CD4-positive, alpha-beta T cell (primary cell): Measurements from ENCODE around the gene CDK6. TPM values are rescaled to one million over a fixed set of nuclear protein-coding genes. Genes with fewer than 3 reads are reported as not detected.

Experiments
- ATAC-seq: fragments of 200-7000 bp; cut with Tn5 transposase; one replicate; pipeline ENCODE4 v1.10.0; 2022; ENCODE audit warnings: mild to moderate bottlenecking; ENCODE audit not compliant: poor library complexity
- CTCF ChIA-PET: fragments of 350-600 bp; sonication (Branson Sonifier 250); formaldehyde crosslinking; loops from one replicate; lab custom pipeline; 2021; ENCODE audit warnings: antibody characterized with exemption, inconsistent platforms; lab: Charles Lee
- POLR2A ChIA-PET: fragments of 350-600 bp; sonication (Branson Sonifier 250); formaldehyde crosslinking; loops from one replicate; lab custom pipeline; 2021; ENCODE audit warnings: antibody characterized with exemption, inconsistent platforms; lab: Charles Lee
- DNase-seq, 14 experiments: peaks; one replicate each; pipeline ENCODE4 v3.0.0-alpha.2; 2013 to 2020; ENCODE audit warnings: mixed read lengths in 2 of 14
- H3K27ac ChIP-seq, 2 donors: one replicate each; pipeline versions ENCODE4 v1.5.1 to v1.7.0; 2013; ENCODE audit warnings: low read length in 2 of 2, low read depth in 1 of 2, mild to moderate bottlenecking in 1 of 2
- H3K27me3 ChIP-seq, 2 experiments: 1 replicate in 1 of 2; 2 replicates in 1 of 2; pipeline versions ENCODE4 v1.6.1 to v1.7.0; 2013; ENCODE audit warnings: low read length in 2 of 2, control low read depth in 1 of 2, mild to moderate bottlenecking in 1 of 2, moderate library complexity in 1 of 2; ENCODE audit not compliant: insufficient read depth in 2 of 2, control insufficient read depth in 1 of 2
- H3K36me3 ChIP-seq: one replicate; pipeline ENCODE4 v1.6.1; 2013; ENCODE audit warnings: low read length, control low read depth; ENCODE audit not compliant: insufficient read depth
- H3K4me1 ChIP-seq: one replicate; pipeline ENCODE4 v1.6.1; 2013; ENCODE audit warnings: low read length, control low read depth; ENCODE audit not compliant: insufficient read depth
- H3K4me3 ChIP-seq: one replicate; pipeline ENCODE4 v1.5.1; 2013; ENCODE audit warnings: mild to moderate bottlenecking, low read length, moderate library complexity
- H3K9me3 ChIP-seq, 2 experiments: 1 replicate in 1 of 2; 2 replicates in 1 of 2; pipeline versions ENCODE4 v1.6.1 to v1.7.0; 2013; ENCODE audit warnings: low read length in 2 of 2, mild to moderate bottlenecking in 2 of 2, control low read depth in 1 of 2, moderate library complexity in 1 of 2; ENCODE audit not compliant: control insufficient read depth in 1 of 2, insufficient read depth in 1 of 2
- H3K27ac Mint-ChIP-seq: one replicate; pipeline ENCODE4 v1.8.0; 2020; ENCODE audit warnings: mixed read lengths
- H3K27me3 Mint-ChIP-seq: one replicate; pipeline ENCODE4 v1.8.0; 2021; ENCODE audit warnings: mixed read lengths
- H3K36me3 Mint-ChIP-seq: one replicate; pipeline ENCODE4 v1.8.0; 2021; ENCODE audit warnings: low read depth, mixed read lengths
- H3K4me1 Mint-ChIP-seq: one replicate; pipeline ENCODE4 v1.8.0; 2021; ENCODE audit warnings: low read depth, mixed read lengths
- H3K4me3 Mint-ChIP-seq: one replicate; pipeline ENCODE4 v1.8.0; 2020; ENCODE audit warnings: mild to moderate bottlenecking, mixed read lengths
- H3K9me3 Mint-ChIP-seq: one replicate; pipeline ENCODE4 v1.8.0; 2020; ENCODE audit warnings: mixed read lengths
- intact Hi-C, 2 experiments: fragments of 100-400 bp; cut with DNase I in 1 of 2; cut with micrococcal nuclease in 1 of 2; formaldehyde crosslinking; loops; one replicate each; pipeline versions ENCODE4 v1.15.1 to v1.9.0; 2023 to 2025; cut with DNase I, micrococcal nuclease
- total RNA-seq, 174 experiments: library from RNA in 2 of 174; stranded (reverse) in 2 of 174; gene quantifications; one replicate each; pipeline ENCODE4 v1.2.3 and lab custom pipeline; 2021 to 2026
- TF ChIP-seq, protein P1 (sequence below): fragments of 200-600 bp; IDR thresholded peaks from one replicate; pipeline ENCODE4 v1.8.0; 2022; ENCODE audit warnings: antibody characterized with exemption, mild to moderate bottlenecking

The CDK6 gene
- total RNA-seq, 2 experiments from 2014 or later = 13.0 to 13.7 TPM

DNA sequence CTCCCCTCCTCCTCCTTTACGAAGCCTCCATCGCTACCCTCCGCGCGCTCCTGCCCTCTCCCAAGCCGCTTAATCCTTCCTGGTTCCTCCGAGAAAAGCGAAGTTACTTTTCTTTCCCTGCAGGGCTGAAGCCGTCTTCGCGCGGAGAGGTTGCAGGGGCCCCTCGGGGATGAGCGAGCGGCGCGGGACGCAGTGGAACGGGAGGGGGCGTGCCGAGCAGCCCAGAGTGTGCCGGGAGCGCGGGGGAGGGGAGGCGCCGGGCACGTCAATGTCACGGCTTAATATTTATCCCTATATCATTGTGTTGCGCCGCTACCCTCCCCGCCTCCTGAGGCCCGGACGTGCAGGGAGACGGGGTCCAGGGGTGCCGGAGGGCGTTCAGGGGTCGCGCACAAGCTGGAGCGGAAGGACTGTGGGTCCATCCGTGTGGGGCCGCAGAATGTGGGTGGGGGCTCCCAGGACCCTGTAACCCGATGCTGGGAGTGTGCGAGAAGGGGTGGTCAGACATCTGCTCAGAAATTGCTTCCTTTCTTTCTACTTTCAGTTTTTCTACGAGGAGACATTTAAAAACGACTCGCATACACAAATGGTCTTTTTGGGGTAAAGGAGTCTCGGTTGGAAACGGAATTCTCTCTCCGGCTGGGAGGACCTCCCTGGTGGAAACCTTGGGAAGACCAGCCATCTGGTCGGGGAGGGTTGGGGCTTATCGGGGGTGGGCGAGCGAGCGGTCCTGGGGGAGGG lies 2.4 kb downstream of the CDK6 start:
- TF ChIP-seq, protein P1, sequence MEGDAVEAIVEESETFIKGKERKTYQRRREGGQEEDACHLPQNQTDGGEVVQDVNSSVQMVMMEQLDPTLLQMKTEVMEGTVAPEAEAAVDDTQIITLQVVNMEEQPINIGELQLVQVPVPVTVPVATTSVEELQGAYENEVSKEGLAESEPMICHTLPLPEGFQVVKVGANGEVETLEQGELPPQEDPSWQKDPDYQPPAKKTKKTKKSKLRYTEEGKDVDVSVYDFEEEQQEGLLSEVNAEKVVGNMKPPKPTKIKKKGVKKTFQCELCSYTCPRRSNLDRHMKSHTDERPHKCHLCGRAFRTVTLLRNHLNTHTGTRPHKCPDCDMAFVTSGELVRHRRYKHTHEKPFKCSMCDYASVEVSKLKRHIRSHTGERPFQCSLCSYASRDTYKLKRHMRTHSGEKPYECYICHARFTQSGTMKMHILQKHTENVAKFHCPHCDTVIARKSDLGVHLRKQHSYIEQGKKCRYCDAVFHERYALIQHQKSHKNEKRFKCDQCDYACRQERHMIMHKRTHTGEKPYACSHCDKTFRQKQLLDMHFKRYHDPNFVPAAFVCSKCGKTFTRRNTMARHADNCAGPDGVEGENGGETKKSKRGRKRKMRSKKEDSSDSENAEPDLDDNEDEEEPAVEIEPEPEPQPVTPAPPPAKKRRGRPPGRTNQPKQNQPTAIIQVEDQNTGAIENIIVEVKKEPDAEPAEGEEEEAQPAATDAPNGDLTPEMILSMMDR = no peak
- peak overlapping the region; percentile 85 for H3K27ac Mint-ChIP-seq
- CTCF ChIA-PET = interaction anchor here (0.7 to 5.3 kb wide), 30 partner anchors 8 to 305 kb away, joined by 3 to 58 read pairs (median 8); partner anchors contain the start of genes FAM133B, PEX1 and RBM48
- peak overlapping the region; percentile 92 for H3K4me3 ChIP-seq
- POLR2A ChIA-PET = interaction anchor here (0.6 to 1.7 kb wide), 4 partner anchors 13 to 386 kb away, joined by 3 to 8 read pairs (median 4); partner anchors contain the start of genes GATAD1 and RBM48
- no peaks in the 10 kb centered on the region for H3K36me3 ChIP-seq
- H3K27me3 Mint-ChIP-seq = peaks cover 8% of the 10 kb centered on the region
- DNase-seq = peak; percentile 42 to 89 (median 68)
- H3K9me3 Mint-ChIP-seq = no peaks in the 10 kb centered on the region
- intact Hi-C loops = loop anchor here (1.0 to 10.0 kb wide), 10 partner anchors 21 to 1171 kb away; partner anchors contain the start of genes ANKIB1 (in 1 of the 2), BET1 (in 1 of the 2), KRIT1 (in 1 of the 2) and PEX1 (in 1 of the 2)
- no peaks in the 10 kb centered on the region for H3K27me3 ChIP-seq
- H3K9me3 ChIP-seq = no peaks in the 10 kb centered on the region
- peaks cover 62% of the 10 kb centered on the region for H3K4me1 Mint-ChIP-seq
- H3K4me1 ChIP-seq = peaks cover 45% of the 10 kb centered on the region
- peaks cover 32% of the 10 kb centered on the region for H3K36me3 Mint-ChIP-seq
- H3K4me3 Mint-ChIP-seq = peak overlapping the region; percentile 96
- peak; percentile 51 for ATAC-seq
- peak overlapping the region; percentile 46 to 67 for H3K27ac ChIP-seq

DNA sequence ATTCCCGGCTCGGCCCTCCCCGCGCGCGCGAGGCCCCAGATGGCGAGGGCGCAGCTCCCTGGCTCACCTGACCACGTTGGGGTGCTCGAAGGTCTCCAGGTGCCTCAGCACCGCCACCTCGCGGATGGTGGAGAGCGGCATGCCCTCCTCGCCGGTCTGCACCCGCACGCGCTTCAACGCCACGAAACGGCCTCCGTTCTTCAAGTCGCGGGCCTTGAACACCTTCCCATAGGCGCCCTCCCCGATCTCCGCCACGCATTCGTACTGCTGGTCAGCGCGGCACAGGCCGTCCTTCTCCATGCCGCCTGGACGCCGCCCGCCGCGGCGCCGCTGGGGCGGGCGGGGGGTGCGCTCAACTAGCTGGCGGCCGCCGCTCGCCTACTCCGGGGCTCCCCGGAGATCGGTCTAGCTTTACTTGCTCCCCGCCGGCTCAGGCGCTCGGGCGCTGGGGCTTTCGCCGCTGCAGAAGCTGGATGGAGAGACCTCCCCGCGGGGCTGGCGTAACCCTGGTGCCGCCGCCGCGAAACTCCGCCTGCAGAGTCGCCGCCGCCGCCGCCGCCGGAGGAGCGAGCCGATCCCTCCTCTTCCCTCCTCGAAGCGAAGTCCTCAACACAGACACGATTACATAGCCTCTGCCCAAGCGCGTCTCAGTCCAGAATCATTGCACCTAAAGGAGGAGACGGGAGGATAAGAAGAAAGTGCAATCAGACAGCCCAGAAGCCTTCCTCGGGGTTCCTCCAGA lies 3.2 kb downstream of the CDK6 start:
- H3K4me3 Mint-ChIP-seq = peak overlapping the region; percentile 96
- Histone ChIP-seq H3K9me3 (no peaks in the 10 kb centered on the region), H3K27ac (peak overlapping the region; percentile 67 to 76), H3K4me3 (peak overlapping the region; percentile 92), H3K4me1 (peaks cover 45% of the 10 kb centered on the region), H3K27me3 (no peaks in the 10 kb centered on the region), H3K36me3 (no peaks in the 10 kb centered on the region)
- ChIA-PET CTCF (interaction anchor here (0.5 to 5.3 kb wide), 50 partner anchors 9 to 312 kb away, joined by 3 to 58 read pairs (median 4); partner anchors contain the start of genes FAM133B, PEX1 and RBM48), POLR2A (interaction anchor here (0.6 to 1.9 kb wide), 14 partner anchors 9 to 399 kb away, joined by 3 to 10 read pairs (median 4); partner anchors contain the start of genes GATAD1, RBM48, SAMD9 and VPS50)
- TF ChIP-seq, protein P1 = peak; percentile 77
- H3K9me3 Mint-ChIP-seq = no peaks in the 10 kb centered on the region
- peaks cover 32% of the 10 kb centered on the region for H3K36me3 Mint-ChIP-seq
- DNase-seq = peak; percentile 78 to 94 (median 86)
- H3K27me3 Mint-ChIP-seq = peaks cover 8% of the 10 kb centered on the region
- intact Hi-C loops = loop anchor here (1.0 to 10.0 kb wide), 10 partner anchors 20 to 1172 kb away; partner anchors contain the start of genes ANKIB1 (in 1 of the 2), BET1 (in 1 of the 2), KRIT1 (in 1 of the 2) and PEX1 (in 1 of the 2)
- peaks cover 62% of the 10 kb centered on the region for H3K4me1 Mint-ChIP-seq
- H3K27ac Mint-ChIP-seq = peak overlapping the region; percentile 85
- peak; percentile 76 for ATAC-seq
